Astrocyte of the hippocampus (primary cell): ENCODE data around the gene DYNLT4.
A peak's percentile ranks its signal among the peaks of the same experiment; 100 is the strongest.
"Not testable (repeated sequence)": the region's sequence is repeated elsewhere in the genome, so short reads cannot be mapped to it uniquely, and the experiment has no call there.

ENCODE experiments used
- DNase-seq: peaks from one replicate; pipeline ENCODE4 v3.0.0; 2011; ENCODE audit warnings: low read depth, low spot score

Gene DYNLT4, protein sequence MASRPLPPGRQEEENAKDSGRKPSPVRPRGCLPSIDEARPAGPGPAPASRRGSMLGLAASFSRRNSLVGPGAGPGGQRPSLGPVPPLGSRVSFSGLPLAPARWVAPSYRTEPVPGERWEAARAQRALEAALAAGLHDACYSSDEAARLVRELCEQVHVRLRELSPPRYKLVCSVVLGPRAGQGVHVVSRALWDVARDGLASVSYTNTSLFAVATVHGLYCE

GRCh38 chr1:44806704-44807363, at the start of gene DYNLT4:
TSS of gene DYNLT4 (minus strand) at chr1:44807351. CDS start at chr1:44806668, 683 bp downstream.
- no peak for DNase-seq

DNA sequence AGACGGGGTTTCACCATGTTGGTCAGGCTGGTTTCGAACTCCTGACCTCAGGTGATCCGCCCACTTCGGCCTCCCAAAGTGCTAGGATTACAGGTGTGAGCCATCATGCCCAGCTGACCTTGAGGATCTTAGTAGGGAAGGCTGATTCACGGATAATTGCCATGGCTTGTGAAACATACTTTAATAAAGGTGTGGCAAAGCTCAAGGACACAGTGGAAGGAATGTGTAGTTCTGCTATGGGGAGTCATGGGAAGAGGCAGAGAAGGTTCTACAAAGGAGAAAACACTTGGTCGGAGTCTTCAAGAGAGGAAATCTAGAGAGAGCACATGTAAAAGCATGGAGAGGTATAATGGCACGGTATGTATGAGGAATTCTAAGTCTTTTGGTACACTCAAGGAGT, 48.6 kb upstream of the DYNLT4 start:
- no peak for DNase-seq

DNA sequence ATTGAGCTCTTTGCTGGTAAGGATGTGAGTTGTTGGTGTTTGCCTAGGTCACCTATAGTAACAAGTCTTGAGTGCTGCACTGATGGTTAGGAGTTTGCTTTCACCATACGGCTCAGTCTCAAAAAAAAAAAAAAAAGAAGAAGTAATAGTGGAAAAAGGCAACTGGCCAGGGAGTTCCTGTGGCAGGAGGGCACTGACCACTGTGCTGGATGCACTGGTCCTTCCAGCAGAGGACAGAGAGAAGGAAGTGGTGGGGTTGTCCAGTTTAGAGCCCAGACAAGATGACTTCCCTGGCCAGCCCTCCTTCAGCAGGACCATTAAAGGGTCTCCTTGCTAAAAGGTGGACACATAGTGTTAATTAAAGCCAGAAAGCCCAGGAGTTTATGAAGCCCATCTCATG, 47.8 kb upstream of the DYNLT4 start:
- DNase-seq = no peak

- no peak for DNase-seq
These were observed 46.0 kb upstream of the DYNLT4 start for GRCh38 chr1:44853201-44853600.

DNA sequence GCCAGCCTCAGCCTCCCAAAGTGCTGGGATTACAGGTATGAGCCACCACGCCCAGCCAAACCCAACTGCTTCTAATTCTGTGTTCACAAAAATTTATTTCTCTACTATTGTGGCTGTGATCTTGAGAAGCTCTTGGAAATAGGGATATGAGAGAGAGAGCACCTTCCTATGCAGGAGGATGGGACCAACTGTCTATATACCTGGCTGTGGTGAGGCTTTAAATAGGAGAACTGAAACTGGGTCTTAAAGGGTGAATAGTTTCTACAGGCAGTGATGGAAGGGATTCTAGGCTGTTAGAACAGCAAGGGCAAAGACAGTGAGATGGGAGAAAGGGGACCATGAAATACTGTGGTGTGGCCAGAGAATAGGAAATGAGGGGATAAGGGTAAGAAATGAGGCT, 44.2 kb upstream of the DYNLT4 start:
- no peak for DNase-seq

- DNase-seq = no peak
These were observed 42.5 kb upstream of the DYNLT4 start for GRCh38 chr1:44849575-44850132.

DNA sequence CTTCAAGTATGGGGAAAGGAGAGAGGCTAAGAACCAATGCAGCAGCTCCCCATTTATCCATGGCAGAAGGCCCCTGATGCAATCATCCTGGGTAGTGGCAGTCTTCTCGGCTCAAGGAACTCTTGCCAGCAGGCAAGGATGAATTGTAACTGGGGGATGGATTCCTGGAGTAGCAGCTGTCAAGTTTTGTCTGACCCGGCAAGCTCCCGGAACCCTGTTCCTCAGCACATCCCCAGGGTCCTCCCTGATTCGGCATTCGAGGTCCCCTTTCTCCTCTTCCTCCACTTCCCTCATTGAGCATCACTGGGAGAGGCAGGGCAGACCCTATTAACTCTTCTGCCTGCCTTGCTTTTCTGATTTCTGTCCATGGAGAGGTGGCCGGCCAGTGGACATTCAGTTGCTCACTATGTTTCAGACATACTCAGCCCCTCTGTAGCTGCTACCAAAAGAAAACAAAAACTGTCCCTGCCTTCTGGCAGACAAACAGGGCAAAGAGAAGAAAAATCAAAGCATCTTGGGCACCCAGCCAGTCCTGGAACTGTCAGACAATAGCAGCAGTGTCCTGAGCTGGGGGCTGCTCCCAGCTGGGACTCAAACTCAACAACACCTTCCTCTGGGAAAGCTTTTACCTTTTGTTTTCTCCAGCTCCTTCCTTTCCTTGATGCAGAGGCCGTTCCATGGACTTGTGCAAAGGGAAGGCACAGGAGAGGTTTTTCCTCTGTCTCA, 41.5 kb upstream of the DYNLT4 start:
- DNase-seq = no peak

DNA sequence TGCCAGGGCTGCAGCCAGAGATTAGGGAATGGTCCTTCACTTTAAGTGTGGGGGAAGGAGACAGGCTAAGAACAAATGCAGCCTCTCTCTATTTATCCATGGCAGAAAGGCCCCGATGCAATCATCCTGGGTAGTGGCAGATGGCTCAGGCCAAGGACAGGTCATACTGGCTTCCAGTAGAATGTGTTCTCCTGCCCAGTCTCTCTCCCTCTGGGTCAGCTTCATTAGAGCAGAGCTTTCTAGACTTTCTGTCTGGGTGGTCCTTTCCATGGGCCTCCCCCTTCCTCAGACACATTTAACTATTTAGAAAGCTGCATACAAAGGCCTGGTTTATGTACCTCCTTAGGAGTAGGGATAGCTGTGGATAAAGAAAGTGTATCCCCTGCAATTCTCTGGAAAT, 40.7 kb upstream of the DYNLT4 start:
- no peak for DNase-seq

DNA sequence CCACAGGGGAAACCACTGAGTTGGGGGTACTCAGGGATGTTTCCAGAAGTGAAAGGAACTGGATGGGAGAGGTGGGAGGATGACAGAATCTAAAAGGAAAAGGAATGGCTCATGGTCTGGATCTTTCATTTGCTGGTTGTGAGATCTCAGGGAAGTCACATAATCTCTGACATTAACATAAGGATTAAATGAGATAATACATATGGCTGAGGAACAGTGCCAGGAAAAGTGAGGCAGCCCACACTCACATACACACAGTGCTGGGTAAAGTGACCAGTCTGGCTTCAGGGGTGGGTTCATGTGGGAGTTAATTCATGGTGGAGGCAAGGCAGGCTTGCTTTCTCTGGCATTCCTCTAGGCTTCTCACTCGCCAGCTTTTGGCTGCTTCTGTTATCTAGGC, 39.8 kb upstream of the DYNLT4 start:
- no peak for DNase-seq

- peak; percentile 93 for DNase-seq
These were observed 35.9 kb upstream of the DYNLT4 start, which contains the start of gene PTCH2 for GRCh38 chr1:44842862-44843655. TSS of gene PTCH2 (minus strand) at chr1:44843253. CDS start at chr1:44842932, 321 bp downstream.

GRCh38 chr1:44842486-44842861, 35.3 kb upstream of the DYNLT4 start:
- DNase-seq = peak; percentile 28

DNA sequence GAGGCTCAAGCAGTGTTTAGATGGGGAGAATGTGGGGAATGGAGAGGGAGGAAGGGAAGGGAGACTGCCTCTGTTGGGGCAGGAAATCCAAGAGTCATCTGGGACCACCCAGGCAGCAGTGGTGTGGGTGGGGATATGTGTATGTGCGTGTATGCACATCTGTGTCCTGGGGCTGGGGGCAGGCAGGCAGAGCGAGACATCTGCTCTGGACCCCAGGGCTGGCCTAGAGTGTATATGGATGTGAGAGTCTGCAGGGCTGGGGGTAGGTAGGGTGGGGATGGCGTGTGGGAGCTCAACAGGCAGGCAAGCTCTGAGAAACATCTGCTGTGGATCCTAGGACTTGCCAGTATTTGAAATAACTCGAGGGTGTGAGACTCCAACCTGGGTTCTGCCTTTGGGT, 32.4 kb upstream of the DYNLT4 start:
- no peak for DNase-seq

DNA sequence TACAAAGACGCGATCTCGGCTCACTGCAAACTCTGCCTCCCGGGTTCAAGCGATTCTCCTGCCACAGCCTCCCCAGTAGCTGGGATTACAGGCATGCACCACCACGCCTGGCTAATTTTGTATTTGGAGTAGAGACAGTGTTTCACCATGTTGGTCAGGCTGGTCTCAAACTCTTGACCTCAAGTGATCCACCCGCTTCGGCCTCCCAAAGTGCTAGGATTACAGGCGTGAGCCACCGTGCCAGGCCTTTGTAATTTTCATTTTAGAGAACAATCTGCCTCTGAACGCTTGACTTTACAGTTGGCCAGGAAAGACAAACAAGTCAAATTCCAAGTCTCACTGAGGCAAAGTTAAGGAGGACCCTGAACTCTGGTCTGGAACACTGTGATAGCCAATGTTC, 31.1 kb upstream of the DYNLT4 start:
- not testable (repeated sequence) for DNase-seq

GRCh38 chr1:44835738-44836675, 28.9 kb upstream of the DYNLT4 start:
- DNase-seq = peak; percentile 90

- DNase-seq = no peak
These were observed 27.2 kb upstream of the DYNLT4 start for GRCh38 chr1:44834328-44834727.

DNA sequence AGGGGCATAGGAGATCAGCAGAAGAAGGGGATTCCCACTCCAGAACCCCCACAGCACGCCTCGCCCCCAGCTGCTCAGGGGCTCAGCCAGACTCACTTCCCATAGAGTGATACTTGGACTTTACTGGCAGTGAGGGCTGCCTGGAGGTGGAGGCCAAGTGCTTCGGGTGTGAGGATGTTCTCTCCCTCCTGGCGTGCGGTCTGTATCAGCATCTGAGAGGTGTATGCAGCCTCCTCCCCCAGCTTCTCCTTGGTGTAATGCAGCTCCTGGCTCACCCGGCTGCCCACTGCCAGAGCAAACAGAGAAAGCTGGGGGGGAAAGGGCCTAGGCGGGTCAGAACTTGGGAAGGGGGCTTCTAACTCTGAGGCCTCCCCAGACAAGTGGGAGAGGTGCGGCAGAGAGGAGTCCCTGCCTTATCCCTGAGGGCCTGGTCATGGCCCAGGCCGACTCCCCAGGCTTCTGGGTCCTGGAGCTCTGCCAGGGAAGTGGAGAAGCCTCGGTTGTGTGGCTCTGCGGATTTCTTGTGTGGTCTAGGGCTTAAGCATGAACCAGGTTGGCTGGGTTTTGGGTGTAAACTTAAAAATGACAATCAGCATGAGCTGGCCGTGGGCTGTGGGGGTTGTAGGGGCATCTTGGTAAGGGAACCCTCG, 25.0 kb upstream of the DYNLT4 start:
- peak; percentile 39 for DNase-seq

DNA sequence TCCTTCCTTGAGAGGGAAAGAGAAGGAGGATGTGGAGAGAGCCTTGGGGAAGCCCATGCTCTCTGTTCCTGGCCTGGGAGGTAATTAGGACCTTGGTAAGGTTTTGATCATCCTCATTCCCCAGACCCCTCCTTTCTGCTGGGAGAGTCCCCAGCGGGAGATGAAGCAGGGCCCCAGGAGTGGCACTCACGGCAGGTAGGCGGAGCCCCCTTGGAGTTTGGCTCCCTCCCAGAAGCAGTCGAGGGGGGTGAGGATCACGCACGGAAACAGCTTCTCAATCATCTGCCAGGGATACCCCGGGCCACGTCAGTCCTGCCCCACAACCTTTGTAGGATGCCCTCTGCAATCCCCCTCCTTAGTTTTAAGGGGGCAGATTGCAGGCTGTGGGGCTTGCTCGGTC, 24.4 kb upstream of the DYNLT4 start:
- no peak for DNase-seq

DNA sequence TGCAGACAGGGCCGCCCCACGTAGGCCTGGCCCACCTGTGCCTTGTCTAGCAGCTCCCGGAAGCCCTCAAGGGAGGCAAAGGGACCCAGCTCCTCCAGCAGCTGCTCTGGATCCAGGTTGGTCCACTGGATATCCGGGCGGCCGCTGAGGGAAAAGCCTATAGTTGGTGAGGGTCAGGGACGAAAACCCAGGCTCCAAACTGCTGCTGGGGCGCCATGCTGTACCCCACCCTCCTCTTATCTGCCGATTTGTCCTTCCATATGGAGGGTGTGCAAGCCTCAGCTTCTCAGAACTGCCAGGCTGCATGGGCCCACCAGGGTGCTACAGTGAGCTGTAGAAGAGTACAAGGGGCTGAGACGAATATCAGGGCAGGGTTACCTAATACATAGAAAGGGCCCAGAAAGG, 23.8 kb upstream of the DYNLT4 start:
- no peak for DNase-seq

DNA sequence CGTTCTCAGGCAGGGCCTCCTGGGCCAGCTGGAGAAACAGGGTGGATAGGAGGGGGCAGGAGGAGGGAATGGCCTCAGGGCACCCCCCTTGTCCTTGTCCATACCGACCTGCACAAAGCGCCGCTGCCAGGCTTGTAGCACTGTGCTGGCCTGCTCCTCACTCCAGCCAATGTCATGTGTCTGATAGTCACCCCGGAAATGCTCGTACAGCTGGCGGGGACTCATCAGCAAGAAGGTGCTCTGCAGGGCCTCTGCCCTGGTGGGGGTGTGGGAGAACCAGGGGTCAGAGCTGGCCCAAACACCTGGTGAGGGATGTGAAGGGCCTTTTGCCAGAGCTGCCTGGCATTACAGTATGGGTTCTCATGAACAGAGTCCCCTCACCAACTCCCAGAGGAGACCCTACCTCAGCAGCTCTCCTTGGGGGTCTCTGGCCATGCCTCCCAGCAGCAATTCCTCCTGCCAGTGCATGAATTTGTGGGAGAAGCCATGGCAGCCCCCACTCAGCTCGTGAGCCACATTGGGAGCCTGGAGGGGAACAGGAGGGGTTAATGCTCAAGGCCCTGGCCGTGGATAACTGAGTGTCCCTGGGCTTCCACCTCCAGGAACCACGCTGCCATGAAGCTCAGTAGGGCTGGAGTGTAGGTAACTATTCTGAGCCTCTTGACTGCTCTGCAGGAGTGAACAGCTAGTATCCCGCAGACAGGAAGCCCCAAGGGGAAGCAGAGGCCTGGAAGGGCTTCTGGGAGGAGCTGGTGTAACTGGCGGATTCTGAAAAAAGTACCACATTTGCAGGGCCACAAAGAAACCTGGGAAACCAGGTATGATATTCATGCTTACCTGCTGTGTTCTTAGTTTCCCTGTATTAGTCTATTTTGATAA, 22.6 kb upstream of the DYNLT4 start:
- DNase-seq = no peak
